A549 (cell line): Measurements from ENCODE around the gene CLDN4.

Experiments used
- CBX2 ChIP-seq: fragments of 200-600 bp; sonication (generic); IDR thresholded peaks from 2 replicates; pipeline ENCODE4 v1.6.1; 2016; ENCODE audit warnings: low read depth, mild to moderate bottlenecking, borderline replicate concordance
- CBX8 ChIP-seq: fragments of 200-600 bp; sonication (generic); IDR thresholded peaks from 2 replicates; pipeline ENCODE4 v1.6.1; 2016
- POLR2A ChIP-seq: IDR thresholded peaks from 2 replicates; pipeline ENCODE4 v1.6.1; 2012; ENCODE audit warnings: mild to moderate bottlenecking, low read length
- POLR2AphosphoS2 ChIP-seq: conservative IDR thresholded peaks from 2 replicates; pipeline ENCODE4 v1.6.1; 2012; ENCODE audit warnings: low read length, improper control_type of control experiment, inconsistent platforms
- TF ChIP-seq, protein P1 (sequence below): fragments of 150-350 bp; IDR thresholded peaks from 2 replicates; pipeline ENCODE4 v1.6.1; 2014; ENCODE audit warnings: low read depth, mild to moderate bottlenecking, low read length
- TF ChIP-seq, protein P2 (sequence below): fragments of >200 bp; sonication (Bioruptor Twin); formaldehyde crosslinking; IDR thresholded peaks from 3 replicates; pipeline ENCODE4 v1.5.1; 2016
- TF ChIP-seq, protein P3 (sequence below): fragments of >200 bp; sonication (Bioruptor Twin); formaldehyde crosslinking; IDR thresholded peaks from 3 replicates; pipeline ENCODE4 v1.6.1; 2016

DNA sequence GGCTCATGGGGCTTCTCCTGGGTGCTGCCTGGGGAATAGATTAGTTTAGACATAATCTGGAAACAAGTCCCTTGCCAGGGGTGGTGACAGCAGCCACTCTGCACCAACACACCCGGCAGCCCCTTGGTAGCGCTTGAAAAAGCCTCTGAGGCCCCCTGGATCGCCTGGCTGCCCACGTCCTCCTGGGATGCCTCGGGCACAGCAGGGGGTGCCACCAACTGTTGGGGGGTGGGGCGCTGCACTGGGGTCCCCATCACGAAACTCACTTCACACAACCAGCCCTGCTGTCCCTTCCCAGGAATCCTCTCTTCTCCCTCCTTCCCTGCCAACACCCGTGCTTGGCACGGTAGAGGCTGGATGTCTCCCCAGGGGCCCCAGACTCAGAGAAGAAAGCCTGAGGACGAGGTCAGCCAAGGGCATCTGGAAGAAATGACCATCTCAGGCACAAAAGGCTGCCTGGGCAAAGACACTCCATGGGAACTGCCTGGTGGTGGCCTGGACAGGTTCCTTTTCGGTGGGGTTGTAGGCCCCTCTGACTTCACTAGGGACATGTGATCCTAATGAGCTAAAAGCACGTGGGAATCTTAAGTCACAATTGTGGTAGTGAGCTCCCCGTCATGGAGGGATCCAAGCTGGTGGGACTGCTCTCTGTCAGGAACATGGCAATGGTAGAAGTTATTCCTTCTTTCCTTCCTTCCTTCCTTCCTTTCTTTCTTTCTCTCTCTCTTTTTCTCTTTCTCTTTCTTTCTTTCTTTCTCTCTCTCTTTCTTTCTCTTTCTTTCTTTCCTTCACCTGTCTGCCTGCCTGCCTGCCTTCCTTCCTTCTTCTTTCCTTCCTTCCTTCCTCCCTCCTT is 41.5 kb downstream of the CLDN4 start:
- TF ChIP-seq POLR2AphosphoS2 (no peak), CBX8 (no peak), CBX2 (no peak), POLR2A (no peak)
- TF ChIP-seq, protein P1, sequence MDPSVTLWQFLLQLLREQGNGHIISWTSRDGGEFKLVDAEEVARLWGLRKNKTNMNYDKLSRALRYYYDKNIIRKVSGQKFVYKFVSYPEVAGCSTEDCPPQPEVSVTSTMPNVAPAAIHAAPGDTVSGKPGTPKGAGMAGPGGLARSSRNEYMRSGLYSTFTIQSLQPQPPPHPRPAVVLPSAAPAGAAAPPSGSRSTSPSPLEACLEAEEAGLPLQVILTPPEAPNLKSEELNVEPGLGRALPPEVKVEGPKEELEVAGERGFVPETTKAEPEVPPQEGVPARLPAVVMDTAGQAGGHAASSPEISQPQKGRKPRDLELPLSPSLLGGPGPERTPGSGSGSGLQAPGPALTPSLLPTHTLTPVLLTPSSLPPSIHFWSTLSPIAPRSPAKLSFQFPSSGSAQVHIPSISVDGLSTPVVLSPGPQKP: no peak
- TF ChIP-seq, protein P2, sequence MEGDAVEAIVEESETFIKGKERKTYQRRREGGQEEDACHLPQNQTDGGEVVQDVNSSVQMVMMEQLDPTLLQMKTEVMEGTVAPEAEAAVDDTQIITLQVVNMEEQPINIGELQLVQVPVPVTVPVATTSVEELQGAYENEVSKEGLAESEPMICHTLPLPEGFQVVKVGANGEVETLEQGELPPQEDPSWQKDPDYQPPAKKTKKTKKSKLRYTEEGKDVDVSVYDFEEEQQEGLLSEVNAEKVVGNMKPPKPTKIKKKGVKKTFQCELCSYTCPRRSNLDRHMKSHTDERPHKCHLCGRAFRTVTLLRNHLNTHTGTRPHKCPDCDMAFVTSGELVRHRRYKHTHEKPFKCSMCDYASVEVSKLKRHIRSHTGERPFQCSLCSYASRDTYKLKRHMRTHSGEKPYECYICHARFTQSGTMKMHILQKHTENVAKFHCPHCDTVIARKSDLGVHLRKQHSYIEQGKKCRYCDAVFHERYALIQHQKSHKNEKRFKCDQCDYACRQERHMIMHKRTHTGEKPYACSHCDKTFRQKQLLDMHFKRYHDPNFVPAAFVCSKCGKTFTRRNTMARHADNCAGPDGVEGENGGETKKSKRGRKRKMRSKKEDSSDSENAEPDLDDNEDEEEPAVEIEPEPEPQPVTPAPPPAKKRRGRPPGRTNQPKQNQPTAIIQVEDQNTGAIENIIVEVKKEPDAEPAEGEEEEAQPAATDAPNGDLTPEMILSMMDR: no peak
- TF ChIP-seq, protein P3, sequence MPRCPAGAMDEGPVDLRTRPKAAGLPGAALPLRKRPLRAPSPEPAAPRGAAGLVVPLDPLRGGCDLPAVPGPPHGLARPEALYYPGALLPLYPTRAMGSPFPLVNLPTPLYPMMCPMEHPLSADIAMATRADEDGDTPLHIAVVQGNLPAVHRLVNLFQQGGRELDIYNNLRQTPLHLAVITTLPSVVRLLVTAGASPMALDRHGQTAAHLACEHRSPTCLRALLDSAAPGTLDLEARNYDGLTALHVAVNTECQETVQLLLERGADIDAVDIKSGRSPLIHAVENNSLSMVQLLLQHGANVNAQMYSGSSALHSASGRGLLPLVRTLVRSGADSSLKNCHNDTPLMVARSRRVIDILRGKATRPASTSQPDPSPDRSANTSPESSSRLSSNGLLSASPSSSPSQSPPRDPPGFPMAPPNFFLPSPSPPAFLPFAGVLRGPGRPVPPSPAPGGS: no peak
